NCI-H187 treated with DMSO at 0.1 percent for 48 hours (cell line): ENCODE results near the gene MRPL36.
"Not testable (repeated sequence)": the region's sequence is repeated elsewhere in the genome, so short reads cannot be mapped to it uniquely, and the experiment has no call there.

Source experiments
- DNase-seq: peaks from one replicate; lab custom pipeline; 2025; lab: John Stamatoyannopoulos, UW

Gene MRPL36

DNA sequence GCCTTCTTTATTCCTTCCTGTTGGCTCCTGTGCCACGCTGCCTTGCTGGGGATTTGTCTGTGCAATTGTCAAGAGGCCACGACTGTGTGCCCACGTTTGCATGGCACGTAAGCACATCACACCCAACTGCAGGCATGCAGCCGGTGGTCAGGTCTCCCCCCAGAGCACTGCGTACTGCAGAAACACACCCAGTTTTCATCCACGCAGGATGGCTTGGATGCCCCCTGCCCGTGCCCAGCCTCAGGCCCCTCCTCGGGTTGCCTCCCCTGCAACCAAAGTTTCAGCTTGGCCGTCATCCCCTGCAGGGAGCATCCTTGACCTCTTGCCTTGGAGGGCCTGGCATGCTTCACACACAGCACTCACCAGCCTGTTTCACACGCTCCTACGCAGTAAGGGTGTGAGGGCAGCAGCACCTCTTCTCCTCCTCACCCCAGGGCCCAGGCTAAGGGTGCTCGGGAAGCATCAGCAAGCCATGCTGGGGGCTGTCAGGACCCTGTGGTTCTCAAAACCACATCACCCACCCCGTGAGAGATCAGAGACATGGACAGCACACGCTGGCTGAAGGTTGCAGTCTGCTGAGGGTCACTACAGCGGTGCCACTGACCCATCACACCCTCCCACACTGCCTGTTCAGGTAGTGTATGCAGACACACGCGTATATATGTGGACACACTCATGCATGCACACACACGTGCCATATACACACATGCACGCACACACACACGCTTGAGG, 3.1 kb downstream of the MRPL36 start:
- no peak for DNase-seq

DNA sequence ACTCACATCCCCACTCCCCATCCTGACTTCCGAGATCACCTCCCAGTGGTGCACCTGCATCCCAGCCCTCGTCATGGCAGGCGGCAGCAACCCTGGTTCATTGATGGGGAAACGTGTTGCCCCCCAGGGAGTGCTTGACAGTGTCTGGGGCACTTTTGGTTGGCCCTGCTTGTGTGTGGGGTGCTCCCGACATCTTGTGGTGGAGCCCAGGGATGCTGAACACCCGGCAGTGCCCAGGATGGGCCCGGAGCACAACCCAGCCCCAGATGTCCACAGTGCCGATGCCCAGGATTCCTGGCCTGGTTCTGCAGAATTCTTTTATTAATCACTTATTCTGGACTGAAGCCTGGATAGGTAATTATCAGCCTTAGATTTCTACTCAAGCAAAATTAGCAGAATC, 3.7 kb downstream of the MRPL36 start:
- no peak for DNase-seq

DNA sequence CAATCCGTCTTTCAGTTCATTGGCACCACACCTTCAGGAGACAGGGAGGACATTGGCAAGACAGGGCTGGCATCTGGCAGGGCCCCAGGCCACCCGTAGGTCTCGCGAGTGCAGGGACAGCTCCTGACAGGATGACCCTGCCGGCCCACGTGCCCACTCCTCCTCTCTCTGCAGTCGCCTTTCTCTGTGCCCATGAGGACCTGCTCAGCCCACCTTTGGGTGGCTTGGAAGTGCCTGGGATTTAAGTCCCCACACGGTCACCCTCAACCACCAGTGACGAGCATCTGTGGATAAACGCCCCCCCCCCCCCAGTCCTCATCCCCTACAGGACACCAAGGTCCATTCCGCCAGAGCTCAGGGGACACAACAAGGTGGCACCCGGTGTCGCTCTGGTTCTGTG, 4.1 kb downstream of the MRPL36 start:
- no peak for DNase-seq

DNA sequence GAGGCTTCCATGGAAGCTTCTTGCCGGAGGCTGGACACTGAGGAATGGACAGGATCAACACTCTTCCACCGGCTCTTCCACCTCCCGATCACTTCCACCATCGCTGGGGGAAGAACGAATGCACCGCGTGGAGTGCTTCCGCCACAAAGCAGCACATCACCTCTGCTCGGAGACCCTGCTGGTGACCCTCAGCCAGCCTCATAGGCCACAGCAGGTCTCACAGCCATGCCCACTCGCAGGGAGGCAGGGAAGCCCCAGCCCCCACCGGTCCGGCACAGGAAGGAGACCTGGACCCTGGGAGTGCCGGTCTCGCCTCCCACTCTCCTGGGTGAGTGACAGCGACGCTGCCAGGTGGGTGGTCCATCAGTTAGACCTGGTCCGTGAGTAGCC, 4.7 kb downstream of the MRPL36 start:
- no peak for DNase-seq

DNA sequence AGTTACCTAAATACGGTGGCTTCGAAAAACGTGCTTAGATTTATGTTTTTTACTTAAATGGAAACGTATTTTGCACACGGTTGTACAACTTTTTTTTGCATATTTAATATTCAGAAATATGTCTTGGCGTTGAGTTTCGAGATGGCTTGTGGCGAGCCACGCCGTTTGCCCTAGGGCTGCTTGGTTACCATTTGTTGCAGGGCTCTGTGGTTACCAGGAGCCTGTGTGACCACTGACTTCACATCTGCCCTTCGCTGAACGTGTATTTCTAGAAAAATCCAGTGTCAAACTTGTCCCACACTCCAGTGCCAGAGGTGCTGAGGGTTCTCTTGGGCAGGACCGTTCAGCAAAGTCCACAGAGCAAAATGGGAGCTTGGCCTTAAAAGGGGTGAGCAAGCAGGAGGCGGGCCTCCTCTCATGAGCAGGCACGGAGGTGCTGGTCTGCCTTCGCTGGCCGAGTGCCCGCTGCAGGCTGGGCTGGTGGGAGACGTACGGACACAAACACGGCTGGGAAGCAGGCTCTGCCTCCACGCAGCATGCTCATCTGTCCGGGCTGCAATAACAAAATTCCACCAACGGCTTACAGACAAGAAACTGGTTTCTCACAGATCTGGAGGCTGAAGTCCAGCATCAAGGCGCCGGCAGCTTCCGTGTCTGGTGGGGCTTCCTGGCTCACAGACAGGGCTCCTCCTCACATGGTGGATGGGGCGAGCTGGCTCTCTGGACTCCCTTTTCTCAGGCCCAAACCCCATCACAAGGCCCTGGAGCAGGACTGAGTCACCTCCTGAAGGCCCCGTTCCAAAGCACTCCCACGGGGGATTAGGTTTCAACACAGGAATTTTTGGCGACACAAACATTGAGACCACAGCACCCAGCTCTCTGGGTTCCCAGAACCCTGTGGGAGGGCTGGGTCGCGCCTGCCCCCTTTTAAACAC, 5.4 kb downstream of the MRPL36 start:
- no peak for DNase-seq

DNA sequence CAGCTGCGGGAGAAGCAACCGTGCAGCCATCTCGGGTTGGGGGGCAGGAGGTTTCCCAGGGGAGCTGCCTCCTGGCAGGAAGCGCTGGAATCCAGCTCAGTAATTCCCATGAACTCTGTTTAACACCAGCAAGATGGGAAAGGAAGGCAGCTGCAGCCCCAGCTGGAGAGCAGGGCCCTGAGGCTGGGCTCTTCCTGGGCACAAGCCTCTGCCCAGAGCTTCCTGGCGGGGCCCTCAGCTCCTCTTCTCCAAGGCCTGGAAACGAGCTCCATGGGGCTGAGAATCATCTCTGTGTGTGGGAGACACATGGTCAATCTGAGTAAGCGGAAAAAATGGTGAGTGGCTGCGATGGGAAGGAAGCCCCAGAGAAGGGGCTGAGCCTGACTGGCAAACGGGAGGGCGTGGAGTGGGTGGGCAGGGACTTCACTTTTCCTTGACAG, 6.3 kb downstream of the MRPL36 start:
- DNase-seq = no peak

DNA sequence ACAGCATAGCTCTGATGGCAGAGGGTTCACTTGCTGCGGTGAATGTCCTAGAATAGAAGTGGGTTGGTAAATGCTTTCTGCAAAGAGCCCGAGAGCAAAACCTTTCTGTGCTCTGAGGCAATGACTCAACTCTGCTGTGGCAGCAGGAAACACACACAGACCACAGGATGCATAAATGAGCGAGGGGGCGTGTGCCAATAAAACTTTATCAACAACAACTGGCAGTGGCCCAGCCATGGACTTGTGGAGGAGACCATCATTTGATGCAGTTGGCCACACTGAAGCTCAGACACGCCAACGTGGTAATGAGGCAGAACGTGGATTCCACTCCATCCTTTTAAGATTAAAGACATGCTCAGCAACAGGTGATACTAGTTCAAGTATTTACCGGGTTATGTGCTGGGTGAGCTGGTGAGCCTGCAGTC, 6.8 kb downstream of the MRPL36 start:
- DNase-seq = no peak

DNA sequence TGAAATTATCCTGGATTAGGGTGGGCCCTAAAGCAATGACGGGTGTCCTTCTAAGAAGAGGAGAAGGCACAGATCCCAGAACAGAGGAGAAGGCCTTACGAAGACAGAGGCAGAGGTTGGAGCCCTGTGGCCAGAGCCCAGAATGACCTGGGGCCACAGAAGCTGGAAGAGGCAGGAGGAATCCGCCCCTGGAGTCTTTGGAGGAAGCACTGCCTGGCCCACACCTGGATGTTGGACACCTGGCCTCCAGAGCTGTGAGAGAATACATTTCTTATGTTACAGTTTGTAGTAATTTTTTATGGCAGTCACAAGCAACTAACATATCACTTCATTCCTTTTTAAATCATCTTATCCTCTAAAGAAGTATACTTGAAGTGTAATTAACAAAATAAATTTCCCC, 8.5 kb downstream of the MRPL36 start:
- DNase-seq = no peak

DNA sequence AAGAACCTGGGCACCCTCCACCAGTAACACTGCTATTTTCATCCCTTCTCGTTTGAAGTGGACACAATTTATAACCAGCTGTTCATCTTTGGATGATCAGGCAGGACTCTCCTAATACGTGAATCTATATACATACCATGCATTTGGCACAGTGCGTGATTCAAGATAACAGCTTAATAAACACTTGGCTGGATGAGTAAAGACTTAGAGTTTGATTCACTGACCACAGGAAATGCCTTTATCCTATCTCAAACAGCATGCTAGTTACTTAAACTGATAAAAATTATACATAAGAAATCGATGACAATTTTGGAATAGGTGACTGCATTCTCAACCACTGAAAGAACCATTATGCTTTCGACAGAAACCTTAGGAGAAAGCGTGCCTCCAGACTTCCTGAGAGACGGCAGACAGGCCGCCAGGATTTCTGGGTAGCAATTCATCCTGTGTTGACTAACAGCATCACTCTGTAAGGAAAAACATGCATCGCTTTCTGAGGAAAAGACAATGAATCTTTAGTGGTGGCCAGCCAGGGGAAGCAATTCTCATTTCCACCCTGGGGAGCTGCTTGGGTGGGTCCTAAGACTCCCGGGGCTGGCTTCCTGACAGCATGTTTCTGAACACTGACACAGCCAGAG, 9.7 kb downstream of the MRPL36 start:
- DNase-seq = no peak

DNA sequence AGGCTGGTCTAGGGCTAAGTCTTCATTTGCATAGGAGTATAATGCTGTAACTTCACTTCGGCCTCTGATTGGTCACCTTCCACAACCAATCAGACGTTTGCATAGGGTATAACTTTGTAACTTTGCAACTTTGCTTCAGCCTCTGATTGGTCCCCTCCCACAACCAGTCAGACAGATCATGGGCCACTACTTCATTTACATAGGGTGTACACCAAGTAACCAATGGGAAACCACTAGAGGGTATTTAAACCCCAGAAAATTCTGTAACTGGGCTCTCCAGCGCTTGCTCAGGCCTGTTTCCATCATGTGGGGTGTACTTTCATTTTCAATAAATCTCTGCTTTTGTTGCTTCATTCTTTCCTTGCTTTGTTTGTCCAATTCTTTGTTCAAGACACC, 10.2 kb downstream of the MRPL36 start:
- not testable (repeated sequence) for DNase-seq

DNA sequence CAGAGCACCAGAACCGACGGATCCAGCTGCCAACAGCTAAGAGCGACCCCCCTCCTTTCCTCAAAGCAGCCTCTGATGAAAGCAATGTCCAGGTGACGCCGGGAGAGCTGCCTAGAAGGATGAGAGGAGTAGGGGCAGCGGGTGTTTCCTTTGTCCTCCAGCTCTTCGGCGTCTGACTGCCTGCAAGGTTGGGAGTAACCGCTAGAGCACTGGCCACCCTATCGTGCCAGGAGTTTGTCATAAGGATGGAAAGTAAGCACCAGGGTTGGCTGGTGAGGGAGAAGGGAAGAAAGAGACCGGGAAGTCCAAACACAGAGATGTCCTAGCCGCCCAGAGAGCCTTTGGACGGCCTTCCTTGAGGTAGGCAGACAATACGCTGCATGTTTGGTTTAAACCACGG, 10.8 kb downstream of the MRPL36 start:
- DNase-seq = no peak

DNA sequence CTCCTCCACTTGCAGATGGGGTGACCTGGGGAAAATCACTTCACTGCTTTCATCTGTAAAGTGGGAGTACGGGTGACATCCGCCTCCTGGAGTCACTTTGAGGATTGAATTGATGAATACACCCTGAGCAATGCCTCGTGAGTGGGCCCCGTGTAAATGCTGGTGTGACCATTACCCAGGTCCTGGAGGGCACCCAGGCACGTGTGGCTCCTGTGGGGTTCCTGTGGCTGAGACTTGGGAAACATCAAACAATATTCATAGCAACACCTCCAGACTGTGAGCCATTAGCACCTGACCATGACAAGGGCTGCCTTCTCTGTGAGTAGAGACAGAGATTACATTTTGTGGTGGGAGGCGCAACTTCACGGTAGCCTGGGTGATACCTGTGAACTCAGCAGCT, 11.4 kb downstream of the MRPL36 start:
- no peak for DNase-seq

DNA sequence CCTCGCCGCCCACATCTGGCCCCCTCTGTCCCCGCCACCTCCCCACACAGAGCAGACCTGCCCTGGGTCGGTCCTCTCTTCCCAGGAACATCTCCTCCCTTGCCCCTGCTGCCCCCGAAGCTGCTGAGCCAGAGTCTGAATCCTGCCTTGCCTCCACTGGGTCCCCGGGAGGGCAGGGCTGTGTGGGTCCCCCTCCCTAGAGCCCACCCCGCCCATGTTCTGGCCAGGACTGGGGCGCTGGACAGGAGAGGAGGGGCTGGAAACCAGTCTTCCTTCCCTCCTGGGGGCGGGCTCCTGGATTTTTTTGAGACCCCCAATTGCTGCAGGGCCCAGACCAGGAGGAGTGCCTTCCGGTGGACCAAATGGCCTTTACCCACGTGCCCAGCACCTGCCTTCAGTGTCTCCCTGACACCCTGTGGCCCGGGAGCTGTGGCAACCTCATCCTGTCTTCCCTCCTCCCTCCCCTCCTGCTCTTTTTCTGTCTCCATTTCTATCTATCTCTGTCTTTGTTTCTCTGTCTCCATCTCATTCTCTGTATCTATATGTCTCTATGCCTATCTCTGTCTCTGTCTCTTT, 12.1 kb downstream of the MRPL36 start:
- DNase-seq = no peak

DNA sequence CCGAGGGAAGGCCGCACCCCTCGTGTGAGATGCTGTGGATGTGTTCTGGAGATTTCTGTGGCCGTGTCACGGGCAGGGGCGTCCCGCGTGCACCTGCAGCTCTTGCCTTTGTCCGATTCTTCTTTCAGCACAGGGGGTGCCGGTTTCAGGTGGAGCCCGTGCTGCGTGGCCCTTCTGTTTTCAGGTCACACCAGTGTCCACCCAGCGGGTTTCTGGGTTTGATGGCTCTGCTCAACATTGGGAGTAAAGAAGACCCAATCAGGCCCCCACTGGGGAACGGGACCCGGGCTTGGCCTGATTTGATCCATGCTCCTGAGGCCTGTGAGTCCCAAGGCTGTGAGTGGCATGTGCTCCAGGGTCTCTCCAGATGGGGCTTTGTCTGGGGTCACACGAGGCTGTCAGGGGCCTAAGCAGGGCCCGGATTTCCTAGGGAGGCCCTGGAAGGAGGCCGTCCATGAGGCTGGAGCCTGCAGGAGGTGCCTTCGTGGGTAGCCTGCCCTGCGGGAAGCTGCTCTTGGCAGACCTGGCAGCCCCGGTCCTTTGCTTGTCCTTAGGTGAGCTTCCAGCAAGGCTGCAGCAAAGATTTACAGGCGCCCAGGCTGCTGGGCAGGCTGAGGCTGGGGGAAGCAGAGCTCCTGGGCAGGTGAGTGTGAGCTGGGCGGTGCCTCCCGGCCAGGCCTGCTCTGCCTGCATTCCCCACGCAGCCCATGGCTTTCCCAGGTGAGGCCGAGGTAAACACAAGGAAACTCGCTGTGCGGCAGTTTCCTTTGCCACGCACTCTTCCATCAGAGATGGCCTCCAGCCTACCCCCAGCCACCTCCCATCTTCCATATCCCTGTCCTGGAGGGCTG, 12.8 kb downstream of the MRPL36 start:
- no peak for DNase-seq

DNA sequence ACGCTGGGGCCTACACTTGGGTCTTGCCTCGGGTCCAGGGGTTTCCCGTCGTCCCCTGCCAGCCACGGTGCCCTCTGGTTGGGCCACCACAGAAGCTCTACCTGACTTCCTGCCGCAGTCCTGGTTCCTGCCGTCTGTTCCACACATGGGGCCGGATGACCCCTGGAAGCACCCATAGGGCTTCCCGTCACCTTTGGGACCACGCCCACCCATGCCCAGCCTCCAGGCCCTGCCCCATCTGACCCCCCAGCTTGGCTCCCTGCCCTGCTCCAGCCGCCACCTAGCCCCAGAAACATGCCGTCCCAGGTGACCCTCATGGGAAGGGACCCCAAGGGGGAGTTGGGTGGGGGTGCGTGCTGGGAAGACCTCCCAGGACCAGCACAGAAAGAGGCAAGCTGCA, 13.7 kb downstream of the MRPL36 start:
- no peak for DNase-seq

DNA sequence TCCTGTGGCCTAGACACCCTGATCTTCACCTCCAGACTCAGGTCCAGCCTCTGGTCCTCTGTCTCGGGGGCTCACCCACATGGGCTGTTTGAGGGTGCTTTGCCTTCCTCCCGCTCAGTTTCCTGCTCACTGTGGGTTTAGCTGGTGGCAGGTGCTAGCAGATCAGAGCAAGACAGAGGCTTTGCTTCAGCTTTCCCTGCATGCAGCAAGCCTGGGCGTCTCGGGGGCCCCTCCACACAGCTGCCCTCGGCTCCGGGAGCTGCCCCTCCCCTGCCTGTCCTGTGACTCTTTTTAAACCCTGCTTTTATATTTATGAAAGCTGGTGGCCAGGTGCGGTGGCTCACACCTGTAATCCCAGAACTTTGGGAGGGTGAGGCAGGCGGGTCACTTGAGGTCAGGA, 14.6 kb downstream of the MRPL36 start:
- DNase-seq = no peak

DNA sequence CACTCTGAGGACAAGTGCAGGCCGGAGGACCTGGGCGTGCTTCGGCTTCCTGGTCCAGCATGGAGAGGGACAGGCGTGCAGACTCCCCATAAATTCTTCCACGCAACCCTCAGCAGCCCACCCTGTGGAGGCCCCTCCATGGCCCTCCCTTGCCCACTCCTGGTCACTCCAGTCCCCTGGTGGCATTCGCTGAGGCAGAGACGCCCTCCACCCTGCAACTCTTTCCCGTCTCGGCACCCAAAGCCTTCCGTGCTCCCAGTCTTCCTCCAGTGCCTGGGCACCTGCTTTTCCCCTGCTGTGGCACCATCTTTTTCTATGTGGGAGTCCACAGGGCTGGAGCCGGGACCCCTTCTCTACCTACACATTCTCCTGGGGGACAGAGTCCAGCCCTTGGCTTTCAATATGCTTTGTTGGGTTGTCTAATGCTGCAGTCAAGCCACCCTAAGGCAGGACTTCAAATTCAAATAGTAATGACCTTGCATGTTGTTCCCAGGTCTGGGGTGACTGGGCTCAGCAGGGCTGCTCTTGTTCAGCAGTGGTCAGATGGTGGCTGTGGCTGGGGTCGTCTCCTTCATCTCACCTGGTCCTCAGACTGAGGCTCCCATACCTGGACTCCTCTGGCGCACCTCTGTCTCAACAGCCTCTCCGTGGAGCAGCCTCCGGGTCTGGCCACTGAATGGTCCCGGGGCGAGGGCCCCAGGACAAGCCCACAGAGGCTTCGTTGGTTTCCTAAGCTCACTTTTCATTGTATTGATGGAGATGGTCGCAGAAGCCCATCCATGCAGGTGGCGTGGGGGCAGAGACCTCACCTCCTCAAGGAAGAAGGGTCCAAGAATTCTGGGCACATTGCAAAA, 15.2 kb downstream of the MRPL36 start:
- DNase-seq = no peak

DNA sequence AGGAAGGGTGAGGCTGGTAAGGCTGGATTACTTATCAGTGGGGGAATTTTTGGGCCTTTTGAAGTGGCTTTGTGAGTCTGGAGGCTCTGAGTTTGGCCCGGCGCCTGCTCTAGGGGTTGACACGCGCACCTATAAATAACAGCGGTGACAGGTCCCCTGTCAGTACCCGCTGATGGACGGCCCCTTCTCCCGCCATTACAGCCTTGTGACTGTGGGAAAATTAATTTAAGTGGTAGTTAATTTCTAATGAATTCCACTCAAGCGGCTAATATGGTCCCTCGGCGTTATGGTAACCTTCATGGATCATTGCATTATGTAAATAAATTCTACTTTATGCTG, 16.5 kb downstream of the MRPL36 start:
- no peak for DNase-seq

DNA sequence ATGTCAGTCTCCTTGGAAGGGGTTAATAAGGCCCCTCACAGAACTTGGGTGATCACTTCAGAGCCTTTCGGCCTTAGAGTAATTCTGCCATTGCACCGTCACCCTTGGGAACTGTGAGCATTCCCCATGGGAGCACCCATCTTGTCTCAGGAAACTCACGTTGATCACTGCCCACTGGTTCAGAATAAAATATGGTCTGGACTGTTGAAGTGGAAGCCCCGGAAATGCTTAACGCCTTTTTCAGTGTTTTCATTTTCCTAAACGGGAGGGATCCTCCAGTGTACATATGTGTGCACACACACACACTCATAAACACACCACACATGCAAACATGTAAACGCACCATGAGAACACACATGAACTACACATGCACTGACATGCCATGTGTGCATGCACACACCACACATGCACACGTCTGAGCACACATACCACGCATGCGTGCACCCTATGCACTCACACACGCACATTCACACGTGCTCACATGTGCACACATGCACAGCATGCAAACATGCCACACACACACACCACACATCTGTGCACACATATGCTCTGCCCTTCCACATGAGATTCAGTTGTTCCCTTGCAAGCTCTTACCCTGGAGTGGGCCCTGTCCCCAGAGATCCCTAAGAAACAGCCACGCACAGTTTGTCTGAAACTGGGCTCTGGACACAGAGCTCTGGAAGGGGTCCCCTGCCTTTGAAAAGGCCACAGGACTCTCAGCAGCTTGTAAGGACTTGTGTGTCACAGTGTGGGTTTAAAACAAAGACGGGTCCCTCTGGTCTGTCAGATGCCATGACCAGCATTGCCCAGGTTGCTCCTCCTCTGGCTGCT, 17.0 kb downstream of the MRPL36 start:
- DNase-seq = no peak
